Measurements from ENCODE around the gene POLG. TPM values are rescaled to one million over a fixed set of nuclear protein-coding genes. Genes with fewer than 3 reads are reported as not detected.

The POLG gene
- total RNA-seq, 2 experiments from 2014 or later: 96.1 to 102 TPM

DNA sequence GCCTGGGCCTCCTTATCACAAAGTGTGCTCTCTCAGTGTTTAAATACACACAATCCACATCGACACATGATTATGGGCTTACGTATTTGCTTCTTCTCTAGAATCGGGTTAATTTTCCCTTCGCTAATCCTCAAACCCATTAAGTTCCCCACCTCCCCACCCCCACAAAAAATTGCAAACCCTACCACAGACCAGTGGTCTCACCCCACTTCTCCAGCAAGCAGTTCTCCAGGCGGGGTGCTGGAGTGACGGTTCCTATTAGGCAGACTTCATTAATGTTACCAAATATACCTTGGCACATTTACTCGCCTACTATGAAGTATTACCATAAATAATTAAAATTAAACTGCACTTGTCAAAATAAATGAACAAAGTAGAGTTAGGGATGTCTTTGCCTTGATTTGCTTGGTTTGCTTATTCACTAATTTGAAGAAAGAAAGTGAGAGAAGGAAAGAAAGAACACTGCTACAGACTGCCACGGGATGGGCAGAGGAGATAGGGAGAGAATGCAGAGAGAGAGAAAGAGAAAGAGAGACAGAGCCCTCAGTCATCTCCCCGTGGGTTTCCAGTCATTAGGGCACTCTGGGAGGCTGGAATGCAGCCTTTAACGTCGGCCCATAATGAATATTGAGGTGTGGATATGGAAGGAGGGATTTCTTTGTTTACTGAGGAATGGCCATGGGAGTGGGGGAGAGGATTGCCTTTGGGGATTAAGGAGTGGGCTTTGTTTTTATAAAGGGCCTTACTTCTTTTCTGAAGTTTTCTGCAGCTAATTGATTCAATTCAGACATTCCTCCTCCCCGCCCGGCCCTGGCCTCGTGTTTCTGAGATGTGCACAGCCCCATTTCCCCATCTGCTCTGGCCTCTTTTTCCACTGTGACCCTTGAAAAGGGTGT is 39.7 kb upstream of the POLG start:
- H3K9me3 Mint-ChIP-seq: no peaks in the 10 kb centered on the region
- peaks cover 2% of the 10 kb centered on the region for H3K36me3 Mint-ChIP-seq
- no peak for DNase-seq
- no peak overlapping the region for H3K4me3 Mint-ChIP-seq
- peaks cover 14% of the 10 kb centered on the region for H3K4me1 Mint-ChIP-seq
- H3K27ac Mint-ChIP-seq: no peak overlapping the region
- peaks cover 86% of the 10 kb centered on the region for H3K27me3 Mint-ChIP-seq

DNA sequence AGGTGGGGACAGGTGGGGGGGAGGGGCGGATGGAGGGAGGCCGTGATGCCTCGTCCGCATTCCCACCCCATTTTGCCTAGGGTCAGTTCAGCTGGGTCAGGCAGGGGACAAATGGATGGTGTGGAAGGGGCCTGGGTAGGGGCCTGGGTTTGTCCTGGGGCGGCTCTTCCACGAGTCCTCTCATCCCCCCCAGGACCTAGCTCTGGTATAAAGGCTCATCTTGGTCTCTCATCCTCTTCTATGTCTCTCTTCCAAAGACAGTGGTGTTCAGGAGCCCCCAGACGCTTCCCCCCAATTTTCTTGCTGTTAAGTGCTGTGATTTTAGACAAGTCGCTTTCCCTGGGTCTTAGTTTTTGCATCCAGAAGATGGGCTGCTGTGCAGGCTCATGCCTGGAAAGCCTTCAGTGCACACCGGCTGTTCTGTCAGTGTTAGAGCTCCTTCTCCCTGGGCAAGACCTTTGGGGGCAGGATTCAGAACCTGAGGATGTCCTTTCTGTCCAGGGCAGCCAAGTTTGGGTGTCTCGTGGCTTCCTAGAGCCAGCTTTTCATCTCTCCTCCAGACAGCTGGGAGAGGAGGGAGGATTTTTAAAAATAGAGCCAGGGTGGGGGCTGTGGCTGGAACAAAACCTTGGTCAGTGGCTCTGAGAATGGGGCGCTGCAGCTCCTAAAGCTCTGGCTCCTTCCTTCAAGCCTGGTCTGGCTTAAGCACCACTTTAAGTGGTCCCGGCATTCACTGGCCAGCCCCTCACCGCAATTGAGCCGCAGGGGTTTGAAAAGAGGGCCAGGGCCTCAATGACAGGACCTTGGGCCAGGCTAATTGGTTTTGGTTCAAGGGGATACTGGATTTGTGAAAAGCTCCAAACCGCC is 37.7 kb upstream of the POLG start:
- H3K4me3 Mint-ChIP-seq: no peak overlapping the region
- H3K27me3 Mint-ChIP-seq: peaks cover 90% of the 10 kb centered on the region
- no peak for DNase-seq
- no peak overlapping the region for H3K27ac Mint-ChIP-seq
- peaks cover 8% of the 10 kb centered on the region for H3K4me1 Mint-ChIP-seq
- no peaks in the 10 kb centered on the region for H3K9me3 Mint-ChIP-seq
- no peaks in the 10 kb centered on the region for H3K36me3 Mint-ChIP-seq

DNA sequence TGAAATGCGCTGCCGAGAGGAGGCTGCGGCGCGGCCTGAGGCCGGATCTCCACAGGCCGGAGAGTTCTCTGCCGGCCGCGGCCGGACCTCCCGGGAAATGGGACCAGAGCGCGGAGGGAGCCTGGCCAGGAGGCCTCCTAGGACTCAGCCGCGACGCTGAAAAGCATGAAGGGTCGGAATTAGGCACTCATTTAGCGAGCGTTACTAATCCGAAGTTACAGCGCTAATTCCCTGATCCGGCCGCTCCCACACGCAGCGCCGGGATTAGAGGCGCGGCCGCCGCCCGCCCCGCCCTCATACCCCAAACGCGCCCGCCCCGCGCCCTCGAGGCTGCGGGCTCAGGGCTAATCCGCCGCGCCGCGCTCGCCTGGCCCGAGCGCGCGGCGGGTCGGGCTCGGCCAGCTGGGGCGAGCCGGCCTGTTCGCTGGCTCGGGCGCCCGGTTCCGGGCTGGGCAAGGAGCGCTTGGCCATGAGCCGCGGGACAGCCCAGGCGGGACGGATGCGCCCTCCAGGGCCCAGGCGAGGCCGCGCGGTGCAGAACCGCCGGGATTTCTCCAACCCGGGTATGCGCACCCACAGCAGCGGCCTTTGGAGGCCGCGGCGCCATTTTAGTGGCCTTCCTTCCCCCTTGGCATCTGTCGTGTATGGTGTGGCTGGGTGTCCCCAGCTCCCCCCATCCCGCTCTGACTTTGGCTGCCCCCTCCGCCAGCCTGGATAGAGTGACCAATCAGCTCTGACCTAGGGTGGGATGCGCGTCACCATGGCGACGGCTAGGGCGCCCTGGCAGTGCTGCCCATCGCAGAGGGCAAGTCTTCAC is 36.8 kb upstream of the POLG start:
- DNase-seq: no peak
- peaks cover 90% of the 10 kb centered on the region for H3K27me3 Mint-ChIP-seq
- H3K4me1 Mint-ChIP-seq: peaks cover 12% of the 10 kb centered on the region
- no peaks in the 10 kb centered on the region for H3K36me3 Mint-ChIP-seq
- H3K9me3 Mint-ChIP-seq: no peaks in the 10 kb centered on the region
- no peak overlapping the region for H3K4me3 Mint-ChIP-seq
- no peak overlapping the region for H3K27ac Mint-ChIP-seq

DNA sequence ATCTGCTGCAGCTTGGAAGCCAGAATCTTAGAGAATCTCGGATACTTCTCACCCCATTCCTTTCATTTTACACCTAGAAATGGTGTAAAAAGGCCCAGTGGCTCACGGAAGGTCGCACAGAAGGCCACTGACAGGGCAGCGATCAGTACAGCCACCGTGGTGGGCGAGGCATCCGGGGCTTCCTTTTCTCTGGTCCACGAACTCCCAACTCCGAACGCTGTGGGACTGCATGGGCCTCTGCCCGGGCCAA is 36.3 kb upstream of the POLG start:
- H3K36me3 Mint-ChIP-seq: no peaks in the 10 kb centered on the region
- no peak overlapping the region for H3K27ac Mint-ChIP-seq
- no peaks in the 10 kb centered on the region for H3K9me3 Mint-ChIP-seq
- H3K4me3 Mint-ChIP-seq: no peak overlapping the region
- peaks cover 90% of the 10 kb centered on the region for H3K27me3 Mint-ChIP-seq
- no peak for DNase-seq
- peaks cover 12% of the 10 kb centered on the region for H3K4me1 Mint-ChIP-seq

DNA sequence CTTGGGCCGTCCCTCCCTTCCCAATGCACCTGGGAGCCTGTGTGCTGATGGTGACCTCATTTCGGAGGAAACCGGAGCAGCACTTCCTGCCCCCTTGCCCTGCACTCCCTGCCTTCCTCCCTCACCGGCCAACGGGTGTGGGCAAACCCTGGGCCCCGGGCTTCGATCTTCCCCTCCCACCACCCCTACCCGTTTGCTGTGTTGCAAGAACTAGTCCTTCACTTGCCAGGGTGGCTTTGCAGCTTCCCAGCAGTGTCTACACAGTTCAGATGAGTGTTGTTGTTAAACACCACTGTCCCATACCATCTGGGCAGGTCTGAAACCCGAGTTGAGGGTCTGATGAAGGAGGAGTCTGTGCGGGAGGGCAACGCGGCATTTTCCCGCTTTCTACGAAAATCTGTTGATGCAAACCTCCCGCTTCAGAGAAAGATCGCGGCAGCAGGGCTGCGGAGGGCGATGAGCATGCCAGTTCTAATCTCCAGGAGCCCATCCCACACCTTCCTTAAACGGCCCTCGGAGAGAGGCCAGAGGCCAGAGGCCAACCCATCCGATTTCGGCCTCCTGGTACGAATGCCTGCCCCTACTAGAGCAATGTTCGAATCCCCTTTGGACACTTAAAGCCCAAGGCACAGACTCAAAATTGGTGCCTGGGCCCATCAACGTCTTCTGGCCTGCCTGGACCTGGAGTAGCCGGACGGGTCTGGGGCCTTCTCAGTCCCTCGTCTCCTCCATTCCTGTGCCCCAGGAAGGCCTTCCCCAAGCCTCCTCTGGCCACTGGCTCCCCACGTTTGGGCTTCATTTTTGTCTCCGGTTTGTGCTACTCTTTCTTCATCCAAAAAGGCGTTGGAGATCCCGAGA is 35.7 kb upstream of the POLG start:
- no peak for DNase-seq
- Mint-ChIP-seq H3K27ac (no peak overlapping the region), H3K4me1 (peaks cover 12% of the 10 kb centered on the region), H3K9me3 (no peaks in the 10 kb centered on the region), H3K36me3 (no peaks in the 10 kb centered on the region), H3K27me3 (peaks cover 90% of the 10 kb centered on the region), H3K4me3 (no peak overlapping the region)

DNA sequence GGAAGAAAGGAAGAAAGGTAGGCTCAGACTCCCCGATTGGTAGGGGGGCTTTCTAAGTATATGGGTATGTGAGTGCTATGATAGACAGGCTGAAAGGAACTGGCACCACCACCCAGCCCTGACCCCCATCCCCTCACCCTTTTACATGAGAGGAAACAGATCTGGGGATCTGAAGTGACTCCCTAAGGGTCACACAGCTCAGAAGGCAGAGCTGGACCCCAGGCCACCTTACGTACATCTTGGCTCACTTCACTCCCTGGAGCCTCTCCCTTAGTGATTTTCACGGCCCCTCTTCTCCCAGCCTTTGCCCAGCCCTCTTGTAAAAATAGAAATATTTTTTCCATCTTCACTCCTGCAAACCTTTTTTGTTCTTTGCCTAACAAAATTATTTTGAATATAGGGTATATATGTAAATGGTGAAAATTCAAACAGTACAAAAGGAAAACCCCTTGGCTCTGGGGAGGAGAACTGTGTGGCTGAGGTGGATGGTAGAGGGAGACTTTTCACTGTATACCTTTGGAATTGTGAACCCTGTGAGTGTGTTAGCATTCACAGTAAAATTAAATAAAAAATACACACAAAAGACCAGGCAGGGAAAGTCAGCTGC is 34.8 kb upstream of the POLG start:
- H3K9me3 Mint-ChIP-seq: no peaks in the 10 kb centered on the region
- DNase-seq: no peak
- H3K4me3 Mint-ChIP-seq: no peak overlapping the region
- H3K27ac Mint-ChIP-seq: no peak overlapping the region
- peaks cover 90% of the 10 kb centered on the region for H3K27me3 Mint-ChIP-seq
- peaks cover 12% of the 10 kb centered on the region for H3K4me1 Mint-ChIP-seq
- H3K36me3 Mint-ChIP-seq: no peaks in the 10 kb centered on the region

DNA sequence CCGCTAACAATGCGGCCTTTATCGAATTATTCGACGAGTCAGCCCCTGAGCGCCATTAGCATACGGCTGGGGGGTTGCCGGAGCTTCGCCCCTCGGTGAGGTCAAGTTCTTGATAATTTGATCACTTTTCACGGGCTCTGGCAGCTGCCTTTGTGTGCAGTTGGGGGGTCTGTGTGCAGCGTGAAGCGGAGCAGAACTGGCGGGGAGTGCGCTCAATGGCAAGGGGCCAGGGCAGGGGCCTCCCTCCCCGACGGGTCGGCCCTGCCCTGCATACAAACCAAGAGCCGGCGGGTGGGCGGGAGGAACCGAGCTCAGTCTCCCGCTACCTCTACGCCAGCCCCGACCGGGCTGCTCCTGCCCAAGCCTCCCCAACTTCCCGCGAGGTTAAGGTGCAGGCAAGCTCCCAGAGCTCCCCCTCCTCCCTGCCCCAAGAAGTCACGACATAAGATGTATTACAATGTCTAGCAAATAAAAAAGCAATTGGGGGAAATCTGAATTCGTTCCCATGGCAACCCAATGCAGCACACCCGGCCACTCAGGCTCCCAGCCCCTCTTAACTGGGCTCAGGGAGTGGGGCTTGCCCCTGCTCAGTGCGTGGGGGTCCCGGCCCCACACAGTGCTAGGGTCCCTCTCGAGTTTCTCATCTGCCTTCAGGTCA is 34.1 kb upstream of the POLG start:
- H3K36me3 Mint-ChIP-seq: no peaks in the 10 kb centered on the region
- H3K4me1 Mint-ChIP-seq: peaks cover 12% of the 10 kb centered on the region

DNA sequence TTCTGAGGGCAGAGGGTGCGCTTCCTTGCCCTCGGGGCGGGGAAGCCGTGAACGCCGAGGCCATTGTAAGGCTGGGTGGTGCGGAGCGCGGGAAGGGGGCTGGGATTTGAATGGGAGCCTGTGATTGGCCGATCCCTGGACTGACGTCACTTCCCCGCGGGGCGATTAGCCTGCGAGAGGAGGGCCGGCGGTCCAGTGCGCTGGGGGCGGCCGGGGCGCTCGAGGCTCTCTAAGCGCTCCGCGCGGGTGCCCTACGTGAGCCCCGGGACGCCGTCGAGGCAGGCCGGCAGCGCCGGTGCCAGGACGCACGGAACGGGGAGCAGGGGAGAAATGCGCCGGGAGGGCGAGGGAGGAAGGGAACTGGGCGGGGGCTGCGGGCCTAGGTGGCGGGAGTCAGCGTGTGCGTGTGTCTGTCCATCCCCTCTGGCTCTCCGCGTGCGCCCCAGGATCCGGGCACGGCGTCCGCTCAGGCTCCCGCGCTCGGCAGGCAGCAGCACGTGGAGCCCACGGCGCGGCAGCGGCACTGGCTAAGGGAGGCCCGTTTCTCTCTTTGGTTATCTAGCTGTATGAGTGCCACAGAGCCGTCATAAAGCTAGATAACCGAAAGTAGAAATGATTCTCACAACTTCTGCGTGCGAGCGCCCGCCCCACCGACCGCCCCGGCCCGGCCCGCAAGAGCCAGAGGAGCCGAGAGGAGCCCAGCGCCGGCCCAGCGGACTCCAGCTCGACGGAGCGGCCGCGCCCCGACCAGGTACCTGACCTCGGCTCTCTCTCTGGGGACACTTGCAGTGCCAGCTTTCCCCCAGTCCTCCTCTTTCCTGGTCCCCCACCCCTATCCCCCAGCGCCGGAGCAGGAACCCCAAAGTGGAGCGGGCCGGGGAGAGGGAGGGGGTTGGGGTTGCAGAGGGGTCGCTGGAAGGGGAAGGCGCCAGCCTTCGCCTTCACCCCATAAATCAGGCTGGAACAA is 33.1 kb upstream of the POLG start:
- Mint-ChIP-seq H3K4me3 (peak overlapping the region; percentile 4), H3K27ac (no peak overlapping the region), H3K27me3 (peaks cover 91% of the 10 kb centered on the region), H3K36me3 (no peaks in the 10 kb centered on the region), H3K4me1 (peaks cover 12% of the 10 kb centered on the region), H3K9me3 (no peaks in the 10 kb centered on the region)
- no peak for DNase-seq

More for the DNA sequence above, 34.1 kb upstream of the POLG start:
- Mint-ChIP-seq H3K4me3 (no peak overlapping the region), H3K27me3 (peaks cover 90% of the 10 kb centered on the region), H3K27ac (no peak overlapping the region), H3K9me3 (no peaks in the 10 kb centered on the region)
- no peak for DNase-seq

DNA sequence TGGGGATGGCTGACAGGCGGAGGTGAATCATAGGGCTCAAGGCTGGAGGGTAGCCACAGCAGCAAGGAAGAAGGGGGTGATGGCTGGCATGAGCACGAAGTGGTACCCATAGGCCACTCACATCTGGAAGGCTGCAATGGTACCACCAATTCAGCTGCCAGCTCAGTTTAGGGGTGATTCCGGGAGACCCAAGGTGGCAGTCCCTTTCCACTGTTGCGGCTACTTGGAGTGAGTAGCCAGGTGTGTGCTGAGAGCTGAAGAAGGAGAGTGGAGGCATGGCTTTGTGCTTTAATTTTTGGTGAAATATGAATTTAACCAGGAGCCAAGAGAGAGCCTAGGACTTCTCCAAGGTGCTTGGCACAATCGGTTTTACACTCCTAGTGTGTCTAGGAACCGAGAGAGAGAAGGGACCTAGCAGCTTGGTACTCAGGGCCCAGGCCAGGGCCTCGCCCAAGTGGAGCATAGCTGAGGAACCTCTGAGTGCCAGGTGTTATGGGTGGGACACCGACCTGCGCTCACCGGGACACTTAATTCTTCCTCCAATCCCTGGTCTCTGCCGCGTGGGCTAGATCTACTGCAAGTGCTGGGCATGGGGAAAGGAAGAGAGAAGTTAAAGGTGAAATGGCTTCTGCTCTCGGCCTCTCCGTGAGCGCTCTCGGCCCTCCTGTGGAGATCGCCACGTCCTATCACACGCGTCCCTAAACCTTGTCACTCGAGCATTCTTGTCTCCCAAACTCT is 32.2 kb upstream of the POLG start:
- Mint-ChIP-seq H3K27me3 (peaks cover 88% of the 10 kb centered on the region), H3K9me3 (no peaks in the 10 kb centered on the region), H3K27ac (no peak overlapping the region), H3K4me1 (peaks cover 12% of the 10 kb centered on the region), H3K4me3 (peak overlapping the region; percentile 4), H3K36me3 (no peaks in the 10 kb centered on the region)
- no peak for DNase-seq

DNA sequence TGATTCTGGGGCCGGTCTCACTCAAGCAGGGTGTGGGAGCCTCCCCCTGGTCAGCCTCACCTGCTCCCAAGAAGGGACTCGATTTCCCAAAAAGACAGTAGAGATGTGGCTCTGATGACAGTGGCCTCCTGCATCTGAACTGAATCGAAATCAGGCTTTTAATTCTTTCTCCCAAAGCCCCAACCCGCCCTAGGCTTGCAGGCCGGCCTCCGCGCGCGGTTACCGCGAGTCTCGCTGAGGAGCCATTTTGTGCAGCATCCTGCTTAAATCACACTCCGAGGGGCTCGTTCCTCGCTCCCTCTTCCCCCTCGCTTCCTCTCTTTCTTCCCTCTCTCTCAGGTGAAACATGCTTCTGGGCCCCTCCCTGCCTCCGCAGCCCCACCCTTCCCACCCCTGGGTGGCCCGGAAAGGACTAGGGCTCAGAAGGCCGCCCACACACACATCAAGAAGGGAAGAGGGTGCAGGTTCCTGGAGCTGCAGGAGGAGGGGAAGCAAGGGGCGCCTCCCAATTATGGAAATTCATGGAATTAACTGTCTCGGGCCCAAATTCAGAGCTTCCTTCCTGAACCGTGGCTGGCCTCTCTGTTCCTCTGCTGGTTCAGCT is 30.9 kb upstream of the POLG start:
- DNase-seq: no peak
- H3K27ac Mint-ChIP-seq: no peak overlapping the region
- H3K36me3 Mint-ChIP-seq: no peaks in the 10 kb centered on the region
- peaks cover 92% of the 10 kb centered on the region for H3K27me3 Mint-ChIP-seq
- no peak overlapping the region for H3K4me3 Mint-ChIP-seq
- H3K9me3 Mint-ChIP-seq: no peaks in the 10 kb centered on the region
- H3K4me1 Mint-ChIP-seq: peaks cover 15% of the 10 kb centered on the region

DNA sequence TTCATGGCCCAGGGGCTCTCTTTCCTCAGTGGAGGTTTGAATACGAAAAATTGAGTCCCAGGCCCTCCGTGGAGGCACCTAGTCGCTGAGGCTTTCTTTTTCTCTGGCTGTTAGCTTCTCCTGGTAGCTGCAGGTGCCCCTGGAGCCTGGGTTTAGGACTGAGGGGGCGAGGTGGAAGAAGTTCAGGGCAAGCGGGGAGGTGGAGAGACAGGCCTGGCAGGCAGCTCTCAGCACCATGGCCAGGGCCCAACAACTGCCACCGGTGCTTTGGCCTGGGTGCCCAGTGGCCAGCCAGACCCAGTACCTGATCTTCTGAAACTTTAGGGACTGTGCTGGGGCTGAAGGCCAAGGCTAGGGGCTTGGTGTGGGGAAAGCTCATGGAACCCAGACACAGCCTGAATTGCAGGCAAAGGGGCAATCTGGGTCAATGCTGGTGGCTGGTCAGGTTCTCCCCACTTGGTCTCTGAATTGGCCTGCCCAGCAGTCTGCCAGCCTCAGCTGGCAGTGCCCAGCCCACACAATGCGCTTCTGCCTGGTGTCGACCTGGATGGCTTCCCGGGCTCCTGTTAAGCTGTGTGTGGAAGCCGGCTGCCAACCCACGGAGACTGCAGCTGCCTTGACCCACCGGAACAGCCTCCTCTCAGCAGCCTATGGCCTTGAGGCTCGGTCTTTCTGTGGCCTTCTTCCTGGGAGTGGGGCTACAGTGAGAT is 30.3 kb upstream of the POLG start:
- H3K36me3 Mint-ChIP-seq: no peaks in the 10 kb centered on the region
- H3K4me3 Mint-ChIP-seq: no peak overlapping the region
- no peak for DNase-seq
- H3K27me3 Mint-ChIP-seq: peaks cover 92% of the 10 kb centered on the region
- H3K4me1 Mint-ChIP-seq: peaks cover 11% of the 10 kb centered on the region
- H3K9me3 Mint-ChIP-seq: no peaks in the 10 kb centered on the region
- H3K27ac Mint-ChIP-seq: no peak overlapping the region

All from activated naive CD8-positive, alpha-beta T cell treated with anti-CD3 and anti-CD28 coated beads for 36 hours (primary cell).